Esophagus muscularis mucosa (tissue), 3 donors: ENCODE data around the gene PIGT.

ENCODE experiments used
- POLR2A ChIP-seq: fragments of 450-650 bp; IDR thresholded peaks from one replicate; pipeline ENCODE4 v1.6.1; 2017; ENCODE audit warnings: antibody characterized with exemption, moderate library complexity, mild to moderate bottlenecking, low read depth
- TF ChIP-seq, protein P1 (sequence below), 3 experiments: fragments of 200-600 bp in 2 of 3; fragments of 450-650 bp in 1 of 3; sonication (generic) in 2 of 3; IDR thresholded peaks; one replicate each; pipeline ENCODE4 v1.5.1; 2017 to 2019; ENCODE audit warnings: antibody characterized with exemption in 3 of 3, mild to moderate bottlenecking in 2 of 3, moderate library complexity in 1 of 3

DNA sequence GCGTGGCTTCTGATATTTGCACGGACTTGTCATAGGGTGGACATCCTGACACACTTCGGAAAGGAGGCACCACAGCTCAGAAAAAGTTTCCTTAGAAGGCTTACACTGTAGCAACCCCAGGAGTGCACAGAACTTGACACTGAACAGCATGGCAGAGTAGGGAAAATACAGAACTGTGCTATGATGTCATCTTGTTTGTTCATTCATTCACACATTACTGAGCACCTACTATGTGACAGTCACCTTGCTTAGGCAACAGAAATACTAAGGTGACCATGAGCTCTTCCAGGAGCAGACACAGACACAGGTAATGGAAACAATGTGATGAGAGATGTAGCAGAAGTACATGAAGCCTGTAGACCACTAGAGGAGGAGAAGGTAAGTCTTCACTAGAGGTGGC, 2.5 kb upstream of the PIGT start:
- TF ChIP-seq, protein P1, sequence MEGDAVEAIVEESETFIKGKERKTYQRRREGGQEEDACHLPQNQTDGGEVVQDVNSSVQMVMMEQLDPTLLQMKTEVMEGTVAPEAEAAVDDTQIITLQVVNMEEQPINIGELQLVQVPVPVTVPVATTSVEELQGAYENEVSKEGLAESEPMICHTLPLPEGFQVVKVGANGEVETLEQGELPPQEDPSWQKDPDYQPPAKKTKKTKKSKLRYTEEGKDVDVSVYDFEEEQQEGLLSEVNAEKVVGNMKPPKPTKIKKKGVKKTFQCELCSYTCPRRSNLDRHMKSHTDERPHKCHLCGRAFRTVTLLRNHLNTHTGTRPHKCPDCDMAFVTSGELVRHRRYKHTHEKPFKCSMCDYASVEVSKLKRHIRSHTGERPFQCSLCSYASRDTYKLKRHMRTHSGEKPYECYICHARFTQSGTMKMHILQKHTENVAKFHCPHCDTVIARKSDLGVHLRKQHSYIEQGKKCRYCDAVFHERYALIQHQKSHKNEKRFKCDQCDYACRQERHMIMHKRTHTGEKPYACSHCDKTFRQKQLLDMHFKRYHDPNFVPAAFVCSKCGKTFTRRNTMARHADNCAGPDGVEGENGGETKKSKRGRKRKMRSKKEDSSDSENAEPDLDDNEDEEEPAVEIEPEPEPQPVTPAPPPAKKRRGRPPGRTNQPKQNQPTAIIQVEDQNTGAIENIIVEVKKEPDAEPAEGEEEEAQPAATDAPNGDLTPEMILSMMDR (IDR thresholded peaks at IDR 0.05), result no peak
- TF ChIP-seq POLR2A, result no peak
